ENCODE measurements around the gene ACOX1. TPM values are rescaled to one million over a fixed set of nuclear protein-coding genes. Genes with fewer than 3 reads are reported as not detected.

Gene ACOX1
- total and polyA plus RNA-seq, 4 donors, result 33.3 to 293 (median 63.4) TPM

GRCh38 chr17:76019833-76020467, 41.0 kb upstream of the ACOX1 start:
- DNase-seq (ENCODE audit: low spot score), result no peak
- Histone ChIP-seq H3K4me1 (ENCODE audit: control insufficient read depth in 4 of 4, insufficient read depth in 4 of 4, low read length in 3 of 4) (no peaks in the 10 kb centered on the region), H3K9me3 (ENCODE audit: control insufficient read depth in 4 of 4, low read length in 3 of 4) (no peaks in the 10 kb centered on the region), H3K27ac (ENCODE audit: low read depth in 1 of 2, low read length in 2 of 2) (no peak overlapping the region), H3K36me3 (ENCODE audit: control insufficient read depth in 4 of 4, insufficient read depth in 3 of 4, low read depth in 1 of 4, low read length in 3 of 4) (no peaks in the 10 kb centered on the region), H3K9ac (ENCODE audit: low read depth in 1 of 2, low read length in 2 of 2) (no peak overlapping the region), H3K4me3 (ENCODE audit: low read depth in 1 of 3, low read length in 3 of 3) (no peak overlapping the region), H3K27me3 (ENCODE audit: control insufficient read depth in 4 of 4, insufficient read depth in 4 of 4, low read length in 3 of 4) (no peaks in the 10 kb centered on the region)
- no peak for TF ChIP-seq SP1 (IDR thresholded peaks at IDR 0.05)
- TF ChIP-seq FOXA1 (IDR thresholded peaks at IDR 0.05), result no peak
- TF ChIP-seq TAF1 (conservative IDR thresholded peaks at IDR 0.05), result no peak
- TF ChIP-seq REST (IDR thresholded peaks at IDR 0.05), result no peak
- TF ChIP-seq YY1 (IDR thresholded peaks at IDR 0.05), result no peak
- TF ChIP-seq ATF3 (IDR thresholded peaks at IDR 0.05), result no peak
- TF ChIP-seq GABPA (IDR thresholded peaks at IDR 0.05 in 1 of 2, conservative IDR thresholded peaks at IDR 0.05 in 1 of 2), result no peak
- 91% methylated on average over 6 of the region's 6 CpGs for WGBS

- H3K9ac ChIP-seq (ENCODE audit: low read depth in 1 of 2, low read length in 2 of 2), result no peak overlapping the region
- no peak overlapping the region for H3K27ac ChIP-seq (ENCODE audit: low read depth in 1 of 2, low read length in 2 of 2)
- no peaks in the 10 kb centered on the region for H3K36me3 ChIP-seq (ENCODE audit: control insufficient read depth in 4 of 4, insufficient read depth in 3 of 4, low read depth in 1 of 4, low read length in 3 of 4)
- H3K4me3 ChIP-seq (ENCODE audit: low read depth in 1 of 3, low read length in 3 of 3), result no peak overlapping the region
- TF ChIP-seq REST (IDR thresholded peaks at IDR 0.05) (no peak), SP1 (IDR thresholded peaks at IDR 0.05) (no peak), HNF4G (IDR thresholded peaks at IDR 0.05) (no peak), JUND (IDR thresholded peaks at IDR 0.05) (no peak), ATF3 (IDR thresholded peaks at IDR 0.05) (no peak)
- H3K4me1 ChIP-seq (ENCODE audit: control insufficient read depth in 4 of 4, insufficient read depth in 4 of 4, low read length in 3 of 4), result peaks cover 0 to 6% (median 2%) of the 10 kb centered on the region in 4 donors
- WGBS, result 92% methylated on average over 13 of the region's 13 CpGs
- no peaks in the 10 kb centered on the region for H3K9me3 ChIP-seq (ENCODE audit: control insufficient read depth in 4 of 4, low read length in 3 of 4)
- H3K27me3 ChIP-seq (ENCODE audit: control insufficient read depth in 4 of 4, insufficient read depth in 4 of 4, low read length in 3 of 4), result no peaks in the 10 kb centered on the region
- no peak for DNase-seq (ENCODE audit: low spot score)
These were observed 39.8 kb upstream of the ACOX1 start for GRCh38 chr17:76018801-76019200.
